ENCODE results near the gene FAM168A. TPM values are rescaled to one million over a fixed set of nuclear protein-coding genes. Genes with fewer than 3 reads are reported as not detected.

Gene FAM168A
- polyA plus RNA-seq, 1 donor (not counting 4 experiments of a cell fraction or from before 2014, with no cell fraction given) = 11.8 TPM

- Histone ChIP-seq H3K79me2 (ENCODE audit: control insufficient read depth, insufficient read depth, low read length) (peaks cover 2% of the 10 kb centered on the region), H2AFZ (ENCODE audit: control insufficient read depth, low read length) (no peak overlapping the region), H3K4me2 (ENCODE audit: control insufficient read depth, extremely low read depth, insufficient read depth, low read depth, low read length) (no peak overlapping the region), H3K4me3 (ENCODE audit: control insufficient read depth in 2 of 3, extremely low read depth in 1 of 3, insufficient read depth in 2 of 3, low read depth in 1 of 3, low read length in 3 of 3) (no peak overlapping the region), H3K9ac (ENCODE audit: control insufficient read depth, extremely low read depth, insufficient read depth, low read length) (no peak overlapping the region), H3K27ac (ENCODE audit: control insufficient read depth, insufficient read depth, low read length) (no peak overlapping the region), H4K20me1 (ENCODE audit: control insufficient read depth, extremely low read depth, insufficient read depth, low read length) (no peaks in the 10 kb centered on the region), H3K9me3 (ENCODE audit: control insufficient read depth, low read depth, low read length) (no peaks in the 10 kb centered on the region), H3K36me3 (ENCODE audit: control insufficient read depth in 2 of 2, extremely low read depth in 1 of 2, insufficient read depth in 2 of 2, low read length in 2 of 2) (no peaks in the 10 kb centered on the region), H3K4me1 (ENCODE audit: control insufficient read depth, extremely low read depth, insufficient read depth, low read length) (peaks cover 11% of the 10 kb centered on the region), H3K27me3 (ENCODE audit: control insufficient read depth, extremely low read depth, insufficient read depth, low read length) (no peaks in the 10 kb centered on the region), H3K9me1 (ENCODE audit: control insufficient read depth, extremely low read depth, insufficient read depth, low read length) (no peaks in the 10 kb centered on the region)
- DNase-seq (ENCODE audit: low read depth, low spot score) (peak; percentile 26), FAIRE-seq (peak; percentile 57)
- dilution Hi-C loops (cut with MboI; ENCODE audit: extremely low pct_ligation_motif_present, low sequenced_read_pairs) = no loop called here
- no peak for TF ChIP-seq EZH2 (IDR thresholded peaks at IDR 0.05; ENCODE audit: low read length)
- TF ChIP-seq CTCF (optimal IDR thresholded peaks at IDR 0.05 in 1 of 3, IDR thresholded peaks at IDR 0.05 in 1 of 3, conservative IDR thresholded peaks at IDR 0.05 in 1 of 3; ENCODE audit: extremely low read depth in 1 of 3, insufficient read depth in 2 of 3, low read length in 3 of 3) = no peak
These were observed 103.8 kb downstream of the FAM168A start for GRCh38 chr11:73493956-73494598.

GRCh38 chr11:73481626-73482025, 116.3 kb downstream of the FAM168A start:
- FAIRE-seq (no peak), DNase-seq (ENCODE audit: low read depth, low spot score) (no peak)
- Histone ChIP-seq H3K4me3 (ENCODE audit: control insufficient read depth in 2 of 3, extremely low read depth in 1 of 3, insufficient read depth in 2 of 3, low read depth in 1 of 3, low read length in 3 of 3) (no peak overlapping the region), H2AFZ (ENCODE audit: control insufficient read depth, low read length) (no peak overlapping the region), H3K9me1 (ENCODE audit: control insufficient read depth, extremely low read depth, insufficient read depth, low read length) (no peaks in the 10 kb centered on the region), H3K4me1 (ENCODE audit: control insufficient read depth, extremely low read depth, insufficient read depth, low read length) (no peaks in the 10 kb centered on the region), H3K9ac (ENCODE audit: control insufficient read depth, extremely low read depth, insufficient read depth, low read length) (no peak overlapping the region), H3K9me3 (ENCODE audit: control insufficient read depth, low read depth, low read length) (no peaks in the 10 kb centered on the region), H3K79me2 (ENCODE audit: control insufficient read depth, insufficient read depth, low read length) (no peaks in the 10 kb centered on the region), H3K27ac (ENCODE audit: control insufficient read depth, insufficient read depth, low read length) (no peak overlapping the region), H3K4me2 (ENCODE audit: control insufficient read depth, extremely low read depth, insufficient read depth, low read depth, low read length) (no peak overlapping the region), H4K20me1 (ENCODE audit: control insufficient read depth, extremely low read depth, insufficient read depth, low read length) (no peaks in the 10 kb centered on the region), H3K27me3 (ENCODE audit: control insufficient read depth, extremely low read depth, insufficient read depth, low read length) (no peaks in the 10 kb centered on the region), H3K36me3 (ENCODE audit: control insufficient read depth in 2 of 2, extremely low read depth in 1 of 2, insufficient read depth in 2 of 2, low read length in 2 of 2) (no peaks in the 10 kb centered on the region)
- TF ChIP-seq CTCF (optimal IDR thresholded peaks at IDR 0.05 in 1 of 3, IDR thresholded peaks at IDR 0.05 in 1 of 3, conservative IDR thresholded peaks at IDR 0.05 in 1 of 3; ENCODE audit: extremely low read depth in 1 of 3, insufficient read depth in 2 of 3, low read length in 3 of 3) (no peak), EZH2 (IDR thresholded peaks at IDR 0.05; ENCODE audit: low read length) (no peak)
- dilution Hi-C loops (cut with MboI; ENCODE audit: extremely low pct_ligation_motif_present, low sequenced_read_pairs) = no loop called here

All from keratinocyte (primary cell).